KOPT-K1 (cell line): ENCODE results near the gene BMP4.
"Not testable (repeated sequence)": the region's sequence is repeated elsewhere in the genome, so short reads cannot be mapped to it uniquely, and the experiment has no call there.

Source experiments
- H3K27ac ChIP-seq: fragments of 200-600 bp; sonication (generic); 2 replicates; pipeline ENCODE4 v1.5.1; 2016; ENCODE audit warnings: antibody characterized with exemption, mild to moderate bottlenecking, low read depth, low read length; ENCODE audit not compliant: poor library complexity, severe bottlenecking
- H3K36me3 ChIP-seq: fragments of 200-600 bp; sonication (generic); 2 replicates; pipeline ENCODE4 v1.5.1; 2017; ENCODE audit warnings: antibody characterized with exemption, mild to moderate bottlenecking, low read length, moderate library complexity; ENCODE audit not compliant: insufficient read depth
- H3K9me3 ChIP-seq: fragments of 200-600 bp; sonication (generic); 2 replicates; pipeline ENCODE4 v1.5.1; 2017; ENCODE audit warnings: antibody characterized with exemption, low read length, mild to moderate bottlenecking; ENCODE audit not compliant: insufficient read depth, poor library complexity, severe bottlenecking

The BMP4 gene

DNA sequence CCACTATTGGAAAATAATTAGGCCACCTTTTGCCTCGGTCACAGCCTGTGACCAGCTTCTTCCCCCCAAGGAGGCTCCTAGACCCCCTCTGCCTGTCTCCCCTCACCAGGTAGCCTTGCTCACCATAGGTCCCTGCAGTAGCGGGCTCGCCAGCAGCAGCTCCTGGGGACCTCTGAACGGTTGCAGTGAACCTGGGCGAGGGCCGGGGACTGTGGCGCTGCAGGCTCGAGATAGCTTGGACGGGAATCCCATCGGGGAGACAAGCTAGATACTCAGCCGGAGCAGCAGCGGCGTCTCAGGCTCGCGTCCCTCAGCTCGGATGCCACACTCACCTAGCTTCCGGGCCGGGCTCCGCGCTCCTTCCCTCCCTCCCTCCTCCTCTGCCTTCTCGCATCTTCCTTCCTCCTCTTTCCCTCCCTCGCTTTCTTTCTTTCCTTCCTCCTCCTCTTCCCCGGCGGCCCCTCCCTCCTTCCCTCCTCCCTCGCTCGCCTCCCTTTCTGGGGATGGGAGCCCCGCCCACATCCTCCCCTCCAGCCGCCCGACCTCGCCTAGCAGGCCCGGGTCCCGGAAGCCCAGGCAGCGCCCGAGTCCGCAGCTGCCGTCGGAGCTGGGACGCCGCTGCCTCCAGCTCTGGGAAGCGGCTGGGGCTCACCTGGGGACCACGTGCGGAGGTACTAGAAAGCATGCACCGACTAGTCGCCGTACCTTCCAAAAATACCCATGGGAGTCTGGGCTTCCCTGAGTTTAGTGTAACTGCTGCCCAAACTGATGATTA lies at the start of gene BMP4:
Gene BMP4, minus strand, starts transcription at position 399 of the 775 bp plus-strand sequence. CDS start 4,603 bp downstream, outside the sequence.
- H3K9me3 ChIP-seq: peaks cover 12% of the 10 kb centered on the region
- H3K36me3 ChIP-seq: peaks cover 14% of the 10 kb centered on the region
- peak within 1 kb of the TSS; percentile 63 for H3K27ac ChIP-seq

DNA sequence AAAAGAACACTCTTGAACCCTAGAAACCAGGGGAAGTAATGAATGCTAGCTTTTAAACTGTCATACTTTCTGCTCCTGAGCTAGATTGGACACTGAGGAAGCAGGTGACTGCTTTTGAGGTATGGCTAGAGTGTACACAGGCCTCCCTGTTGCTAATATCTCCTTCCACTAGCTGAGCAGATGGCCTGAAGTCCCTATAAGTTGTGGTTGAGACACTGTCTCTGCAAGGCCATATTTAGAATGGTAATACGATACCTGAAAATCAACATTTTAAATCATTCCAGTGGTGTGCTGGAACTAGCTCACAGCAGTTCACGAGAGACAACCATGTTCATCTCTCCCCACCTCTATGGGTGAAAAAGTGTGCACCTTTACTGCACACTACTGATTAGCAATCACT lies 46.4 kb upstream of the BMP4 start:
- no peaks in the 10 kb centered on the region for H3K36me3 ChIP-seq
- H3K27ac ChIP-seq: no peak overlapping the region
- H3K9me3 ChIP-seq: peaks cover 5% of the 10 kb centered on the region

DNA sequence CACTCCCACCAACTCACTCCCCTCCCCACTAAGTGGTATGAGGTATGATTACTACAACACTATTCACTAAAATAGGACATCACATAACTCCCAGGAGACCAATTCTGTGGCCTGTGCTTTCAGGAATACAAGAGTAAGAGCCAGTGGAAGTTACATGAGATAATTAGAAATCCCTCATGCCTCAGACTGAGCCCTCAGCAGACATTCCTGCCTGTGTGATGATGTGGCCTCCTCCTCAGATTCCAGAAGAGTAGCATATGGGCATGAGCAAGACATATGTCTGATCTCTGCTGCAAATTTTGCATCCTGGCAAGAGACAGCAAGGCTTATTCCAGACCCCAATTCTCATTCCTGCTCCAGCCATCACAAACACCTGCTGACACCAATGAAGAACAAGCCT lies 46.0 kb upstream of the BMP4 start:
- Histone ChIP-seq H3K36me3 (no peaks in the 10 kb centered on the region), H3K27ac (no peak overlapping the region), H3K9me3 (peaks cover 5% of the 10 kb centered on the region)

DNA sequence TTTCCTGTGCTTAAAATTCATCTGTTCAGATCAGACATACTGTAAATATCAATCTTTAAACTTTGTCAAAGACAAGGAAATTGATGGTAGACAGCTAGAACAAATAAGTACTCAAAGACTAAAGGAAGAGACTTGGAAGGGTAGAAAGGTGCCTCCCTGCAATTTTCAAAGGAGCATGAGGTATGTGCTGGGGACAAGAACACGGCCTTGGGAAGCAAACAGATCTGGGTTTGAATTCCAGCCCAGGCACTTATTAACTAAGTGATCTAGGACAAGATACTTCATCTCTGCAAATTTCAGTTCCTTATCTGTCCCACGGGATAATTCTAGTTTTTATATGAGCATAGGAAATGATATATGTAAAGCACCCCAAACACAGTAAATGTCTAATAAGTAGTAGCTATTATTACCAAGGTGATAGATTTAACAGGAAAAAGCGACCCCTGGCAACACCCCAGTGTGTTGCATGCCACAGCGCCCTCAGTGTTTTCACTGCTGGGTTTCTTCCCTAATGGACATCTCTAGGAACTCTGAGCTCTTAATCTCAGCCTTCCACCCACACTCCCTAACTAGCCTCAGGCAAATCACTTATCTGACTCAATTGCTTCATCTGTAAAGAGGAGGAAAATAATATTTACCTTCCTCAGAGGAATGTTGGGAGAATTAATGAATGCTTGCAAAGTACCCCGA lies 44.7 kb upstream of the BMP4 start:
- H3K27ac ChIP-seq: no peak overlapping the region
- peaks cover 5% of the 10 kb centered on the region for H3K9me3 ChIP-seq
- no peaks in the 10 kb centered on the region for H3K36me3 ChIP-seq

DNA sequence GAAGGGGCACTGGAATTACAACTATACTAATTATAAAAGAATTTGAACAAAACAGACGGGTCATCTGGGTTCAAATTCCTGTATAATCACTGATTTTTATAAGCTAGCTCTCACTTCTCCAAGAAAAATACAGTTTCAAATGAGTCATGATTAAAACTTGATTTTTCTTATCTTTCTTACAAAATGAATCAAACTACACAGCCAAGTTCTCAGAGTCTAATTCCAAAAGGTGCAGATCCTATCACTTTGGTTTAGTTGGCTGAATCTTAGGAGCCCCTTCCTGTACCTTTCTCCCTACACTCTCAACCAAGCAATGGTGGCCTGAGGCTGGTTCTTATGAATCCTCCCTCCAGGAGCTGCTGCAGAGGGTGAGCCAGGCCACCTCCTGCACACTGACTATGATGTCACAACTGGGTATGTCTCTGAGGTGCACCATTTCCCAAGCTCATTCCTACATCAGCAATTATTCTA lies 43.8 kb upstream of the BMP4 start:
- H3K27ac ChIP-seq: no peak overlapping the region
- no peaks in the 10 kb centered on the region for H3K36me3 ChIP-seq
- no peaks in the 10 kb centered on the region for H3K9me3 ChIP-seq

DNA sequence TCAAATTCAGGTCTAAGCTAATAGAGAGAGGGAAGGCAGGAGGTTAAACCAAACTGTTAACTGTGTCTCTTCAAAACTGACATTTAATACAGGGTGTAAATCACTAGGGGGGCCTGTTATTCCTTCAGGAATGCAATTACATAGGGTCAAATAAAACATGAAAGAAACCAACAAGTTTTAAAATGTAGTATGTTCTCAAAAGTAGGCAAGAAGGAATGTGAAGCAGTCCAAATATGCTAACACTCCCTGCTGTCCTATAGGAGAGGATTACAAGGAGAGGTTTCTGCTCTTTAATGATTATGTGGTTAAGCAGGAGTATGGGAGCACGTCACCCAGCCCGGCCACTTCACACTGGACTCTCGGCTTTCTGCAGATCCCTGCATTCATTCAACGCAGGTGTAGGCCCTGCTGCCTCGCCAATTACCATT lies 42.5 kb upstream of the BMP4 start:
- Histone ChIP-seq H3K27ac (no peak overlapping the region), H3K36me3 (no peaks in the 10 kb centered on the region)

DNA sequence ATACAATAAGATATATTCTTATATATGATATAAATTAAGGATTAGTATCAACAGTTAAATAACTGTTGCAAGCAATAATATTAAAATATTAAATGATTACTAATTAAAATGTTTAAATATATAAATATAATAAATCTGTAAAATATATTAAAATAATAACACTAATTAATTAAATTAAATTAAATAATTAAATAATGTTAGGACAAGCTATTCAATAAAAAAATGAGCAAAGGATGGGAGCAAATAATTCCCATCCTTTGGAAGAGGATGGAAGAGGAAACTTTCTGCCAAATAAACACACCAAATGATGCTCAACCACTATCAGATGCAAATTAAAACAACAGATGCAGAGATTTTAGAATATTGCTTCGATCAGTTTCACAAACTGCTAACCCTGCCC lies 39.4 kb upstream of the BMP4 start:
- no peaks in the 10 kb centered on the region for H3K36me3 ChIP-seq
- no peaks in the 10 kb centered on the region for H3K9me3 ChIP-seq
- H3K27ac ChIP-seq: no peak overlapping the region

More for the DNA sequence above, 42.5 kb upstream of the BMP4 start:
- H3K9me3 ChIP-seq: no peaks in the 10 kb centered on the region

DNA sequence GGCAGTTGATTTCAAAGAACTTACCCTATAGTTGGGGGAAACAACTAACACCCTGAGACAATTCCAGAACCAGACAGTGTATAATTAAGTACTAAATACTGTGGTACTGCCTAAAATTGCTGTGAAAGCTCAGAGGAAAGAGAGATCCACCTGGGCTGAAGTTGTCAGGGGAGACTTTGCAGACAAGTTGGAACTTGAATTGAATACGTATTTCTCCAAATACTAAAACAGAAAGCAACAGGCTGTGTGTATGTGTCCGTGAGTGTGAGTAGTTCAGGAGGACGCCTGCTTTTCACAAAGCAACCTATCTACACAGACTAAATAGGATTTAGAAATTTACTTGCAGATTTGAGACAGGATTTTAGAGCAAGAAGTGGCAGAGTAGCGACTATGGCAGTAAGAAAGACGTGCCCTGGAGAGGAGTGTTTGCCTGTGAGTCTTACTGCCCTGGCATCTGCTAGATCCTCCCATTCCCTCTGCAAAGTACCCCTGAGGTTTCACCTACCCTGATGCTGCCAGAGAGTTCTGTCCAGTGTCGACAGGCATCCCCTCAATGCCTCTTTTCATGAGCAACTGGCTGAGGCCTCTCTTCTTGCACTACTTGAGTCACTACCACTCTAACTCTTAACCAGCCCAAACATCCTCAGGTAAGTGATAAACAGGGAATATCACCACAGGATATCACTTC lies 37.4 kb upstream of the BMP4 start:
- no peaks in the 10 kb centered on the region for H3K36me3 ChIP-seq
- H3K9me3 ChIP-seq: no peaks in the 10 kb centered on the region

DNA sequence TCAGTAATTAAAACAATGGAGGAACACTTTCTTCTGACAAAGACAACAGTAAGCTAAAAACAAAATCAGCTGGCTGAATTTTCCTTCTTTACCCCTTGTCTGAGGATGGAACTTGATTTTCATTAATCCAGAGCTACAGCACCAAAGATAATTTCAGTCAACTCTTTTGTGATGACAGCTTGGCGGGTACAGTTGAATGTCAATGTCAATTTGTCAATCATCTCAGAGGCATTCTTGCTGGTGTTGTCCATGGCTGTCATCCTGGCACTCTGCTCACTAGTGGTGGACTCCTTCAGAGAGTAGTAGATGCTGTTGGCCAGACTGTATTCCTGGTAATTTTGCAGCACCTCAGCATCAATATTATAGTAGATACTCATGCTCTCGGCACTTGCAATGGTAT lies 34.4 kb upstream of the BMP4 start:
- Histone ChIP-seq H3K27ac (no peak overlapping the region), H3K9me3 (peaks cover 9% of the 10 kb centered on the region), H3K36me3 (no peaks in the 10 kb centered on the region)

More for the DNA sequence above, 37.4 kb upstream of the BMP4 start:
- H3K27ac ChIP-seq: no peak overlapping the region

DNA sequence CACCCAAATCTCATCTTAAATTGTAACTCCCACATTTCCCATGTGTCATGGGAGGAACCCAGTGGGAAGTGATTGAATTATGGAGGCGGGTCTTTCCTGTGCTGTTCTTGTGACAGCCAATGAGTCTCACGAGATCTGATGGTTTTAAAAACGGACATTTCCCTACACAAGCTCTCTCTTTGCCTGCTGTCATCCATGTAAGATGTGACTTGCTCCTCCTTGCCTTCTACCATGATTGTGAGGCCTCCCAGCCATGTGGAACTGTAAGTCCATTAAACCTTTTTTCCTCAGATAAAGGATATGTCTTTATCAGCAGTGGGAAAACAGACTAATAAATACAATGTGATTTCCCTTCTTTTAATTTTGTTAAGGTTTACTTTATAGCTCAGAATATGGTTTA lies 30.1 kb upstream of the BMP4 start:
- H3K9me3 ChIP-seq: peaks cover 32% of the 10 kb centered on the region
- not testable (repeated sequence) for H3K36me3 ChIP-seq, H3K27ac ChIP-seq

DNA sequence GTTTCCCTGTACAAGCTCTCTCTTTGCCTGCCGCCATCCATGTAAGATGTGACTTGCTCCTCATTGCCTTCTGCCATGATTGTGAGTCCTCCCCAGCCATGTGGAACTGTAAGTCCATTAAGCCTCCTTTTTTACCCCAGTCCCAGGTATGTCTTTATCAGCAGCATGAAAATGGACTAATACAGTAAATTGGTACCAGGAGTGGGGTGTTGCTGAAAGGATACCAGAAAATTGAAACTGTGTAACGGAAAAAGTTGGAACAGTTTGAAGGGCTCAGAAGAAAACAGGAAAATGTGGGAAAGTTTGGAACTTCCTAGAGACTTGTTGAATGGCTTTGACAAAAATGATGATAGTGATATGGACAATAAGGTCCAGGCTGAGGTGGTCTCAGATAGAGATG lies 28.3 kb upstream of the BMP4 start:
- H3K9me3 ChIP-seq: peaks cover 32% of the 10 kb centered on the region
- H3K27ac ChIP-seq, H3K36me3 ChIP-seq: not testable (repeated sequence)

DNA sequence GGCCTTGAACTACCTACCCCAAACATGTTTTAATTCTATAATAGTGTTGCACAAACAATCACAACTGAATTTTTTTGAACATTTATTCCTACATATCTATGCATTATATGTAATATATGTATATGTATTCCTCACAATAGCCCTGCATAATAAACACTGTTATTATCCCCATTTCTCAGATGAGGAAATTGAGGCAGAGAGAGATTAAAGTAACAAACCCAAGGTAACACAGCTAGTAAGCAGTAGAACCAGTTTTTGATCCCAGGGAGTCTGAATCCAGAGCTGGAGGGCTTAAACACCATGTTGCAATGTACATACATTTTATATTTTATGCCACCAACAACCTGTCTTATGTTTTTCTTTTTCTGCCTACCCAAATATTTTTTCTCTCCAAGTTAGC lies 26.5 kb upstream of the BMP4 start:
- Histone ChIP-seq H3K27ac (no peak overlapping the region), H3K36me3 (no peaks in the 10 kb centered on the region), H3K9me3 (peaks cover 32% of the 10 kb centered on the region)

DNA sequence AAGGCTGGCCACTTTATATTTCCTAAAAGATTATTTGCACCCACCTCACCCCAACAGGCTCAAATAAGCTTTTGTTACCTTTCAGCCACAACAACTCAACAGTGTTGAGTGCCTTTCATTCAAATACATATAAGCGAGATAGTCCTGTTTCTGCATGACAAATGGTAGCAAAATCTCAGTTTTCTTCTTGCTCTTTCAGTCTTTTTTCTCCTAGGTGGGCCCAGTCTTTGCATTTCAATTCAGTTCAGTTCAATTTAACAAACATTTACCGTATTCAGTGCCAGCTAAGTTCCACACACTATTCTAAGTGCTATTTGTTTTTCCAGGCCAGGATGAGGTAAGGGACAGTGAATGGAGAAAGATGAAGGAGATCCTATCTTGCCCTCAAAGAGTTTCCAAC lies 25.9 kb upstream of the BMP4 start:
- no peak overlapping the region for H3K27ac ChIP-seq
- peaks cover 32% of the 10 kb centered on the region for H3K9me3 ChIP-seq
- H3K36me3 ChIP-seq: no peaks in the 10 kb centered on the region

DNA sequence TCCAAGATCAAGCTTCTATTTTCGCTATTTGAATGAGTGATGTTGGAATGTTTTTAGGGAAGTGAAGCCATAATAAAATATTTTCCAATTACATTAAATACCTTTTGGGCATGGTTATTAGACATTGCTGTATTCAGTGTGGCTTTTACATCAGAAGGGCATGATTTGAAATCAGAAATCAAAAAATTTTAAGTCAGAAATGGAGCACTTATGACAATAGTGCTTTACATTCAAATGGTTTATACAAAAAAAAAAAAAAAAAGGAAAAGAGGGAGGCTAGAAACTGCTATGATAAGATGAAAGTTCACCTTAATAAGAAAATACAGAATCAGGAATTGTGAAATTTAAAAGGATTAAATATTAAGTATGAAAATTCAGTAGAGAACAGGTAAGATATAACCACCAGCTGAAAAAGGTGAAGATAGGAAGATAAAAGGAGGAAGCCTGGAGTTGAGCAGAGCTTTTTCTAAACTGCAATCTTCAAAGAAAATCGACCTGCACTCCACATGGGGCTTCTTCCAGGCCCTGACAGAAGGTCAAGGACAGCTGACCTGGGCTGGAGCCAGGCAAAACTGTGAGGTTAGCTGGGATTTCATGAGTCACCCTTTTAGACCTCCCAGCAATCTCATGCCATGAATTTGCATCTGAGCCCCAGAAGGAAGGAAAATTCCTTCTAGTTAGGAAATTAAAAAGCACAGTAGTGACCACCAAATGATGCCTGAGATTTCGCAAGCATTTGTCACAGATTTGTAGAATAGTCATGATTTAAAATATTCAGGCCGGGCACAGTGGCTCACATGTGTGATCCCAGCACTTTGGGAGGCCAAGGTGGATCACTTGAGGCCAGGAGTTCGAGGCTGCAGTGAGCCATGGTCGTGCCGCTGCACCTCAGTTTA lies 23.4 kb upstream of the BMP4 start:
- Histone ChIP-seq H3K27ac (no peak overlapping the region), H3K9me3 (peaks cover 13% of the 10 kb centered on the region), H3K36me3 (no peaks in the 10 kb centered on the region)
